GM21737 (cell line): Measurements from ENCODE around the gene DHTKD1.

Experiments used
- ATAC-seq: cut with Tn5 transposase; IDR thresholded peaks from one replicate; pipeline ENCODE4 v1.9.1; 2021; ENCODE audit warnings: mild to moderate bottlenecking, moderate library complexity; ENCODE audit not compliant: unreplicated experiment

The DHTKD1 gene, protein sequence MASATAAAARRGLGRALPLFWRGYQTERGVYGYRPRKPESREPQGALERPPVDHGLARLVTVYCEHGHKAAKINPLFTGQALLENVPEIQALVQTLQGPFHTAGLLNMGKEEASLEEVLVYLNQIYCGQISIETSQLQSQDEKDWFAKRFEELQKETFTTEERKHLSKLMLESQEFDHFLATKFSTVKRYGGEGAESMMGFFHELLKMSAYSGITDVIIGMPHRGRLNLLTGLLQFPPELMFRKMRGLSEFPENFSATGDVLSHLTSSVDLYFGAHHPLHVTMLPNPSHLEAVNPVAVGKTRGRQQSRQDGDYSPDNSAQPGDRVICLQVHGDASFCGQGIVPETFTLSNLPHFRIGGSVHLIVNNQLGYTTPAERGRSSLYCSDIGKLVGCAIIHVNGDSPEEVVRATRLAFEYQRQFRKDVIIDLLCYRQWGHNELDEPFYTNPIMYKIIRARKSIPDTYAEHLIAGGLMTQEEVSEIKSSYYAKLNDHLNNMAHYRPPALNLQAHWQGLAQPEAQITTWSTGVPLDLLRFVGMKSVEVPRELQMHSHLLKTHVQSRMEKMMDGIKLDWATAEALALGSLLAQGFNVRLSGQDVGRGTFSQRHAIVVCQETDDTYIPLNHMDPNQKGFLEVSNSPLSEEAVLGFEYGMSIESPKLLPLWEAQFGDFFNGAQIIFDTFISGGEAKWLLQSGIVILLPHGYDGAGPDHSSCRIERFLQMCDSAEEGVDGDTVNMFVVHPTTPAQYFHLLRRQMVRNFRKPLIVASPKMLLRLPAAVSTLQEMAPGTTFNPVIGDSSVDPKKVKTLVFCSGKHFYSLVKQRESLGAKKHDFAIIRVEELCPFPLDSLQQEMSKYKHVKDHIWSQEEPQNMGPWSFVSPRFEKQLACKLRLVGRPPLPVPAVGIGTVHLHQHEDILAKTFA

GRCh38 chr10:12068449-12069269 is at the start of gene DHTKD1:
Gene DHTKD1, plus strand, starts transcription at chr10:12068954. Its CDS starts 80 bp downstream, at chr10:12069034.
- ATAC-seq = peak; percentile 97

- no peak for ATAC-seq
Observed at GRCh38 chr10:12019283-12019971, 49.3 kb upstream of the DHTKD1 start.

DNA sequence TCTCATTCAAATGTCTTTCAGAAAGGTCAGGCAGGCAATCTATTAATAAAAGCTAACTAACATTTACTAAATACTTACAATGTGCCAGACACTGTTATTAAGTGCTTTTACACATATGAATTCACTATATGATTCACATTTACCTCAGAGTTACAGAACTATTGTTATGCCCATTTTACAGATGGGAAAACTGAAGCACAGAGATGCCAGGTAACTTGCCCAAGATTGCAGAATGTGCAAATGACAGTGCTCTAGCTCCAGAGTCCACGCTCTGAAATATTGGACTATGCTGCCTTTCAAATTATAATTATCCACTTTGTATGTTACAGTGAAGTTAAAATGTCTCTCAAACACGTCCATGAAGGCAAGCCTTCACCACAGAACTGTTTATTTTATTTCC is 48.2 kb upstream of the DHTKD1 start:
- no peak for ATAC-seq

- no peak for ATAC-seq
Observed at GRCh38 chr10:12022580-12023257, 46.0 kb upstream of the DHTKD1 start.

- ATAC-seq = no peak
Observed at GRCh38 chr10:12025591-12025990, 43.2 kb upstream of the DHTKD1 start.

GRCh38 chr10:12027539-12027938 is 41.2 kb upstream of the DHTKD1 start:
- peak; percentile 78 for ATAC-seq

GRCh38 chr10:12031404-12031803 is 37.4 kb upstream of the DHTKD1 start:
- no peak for ATAC-seq

DNA sequence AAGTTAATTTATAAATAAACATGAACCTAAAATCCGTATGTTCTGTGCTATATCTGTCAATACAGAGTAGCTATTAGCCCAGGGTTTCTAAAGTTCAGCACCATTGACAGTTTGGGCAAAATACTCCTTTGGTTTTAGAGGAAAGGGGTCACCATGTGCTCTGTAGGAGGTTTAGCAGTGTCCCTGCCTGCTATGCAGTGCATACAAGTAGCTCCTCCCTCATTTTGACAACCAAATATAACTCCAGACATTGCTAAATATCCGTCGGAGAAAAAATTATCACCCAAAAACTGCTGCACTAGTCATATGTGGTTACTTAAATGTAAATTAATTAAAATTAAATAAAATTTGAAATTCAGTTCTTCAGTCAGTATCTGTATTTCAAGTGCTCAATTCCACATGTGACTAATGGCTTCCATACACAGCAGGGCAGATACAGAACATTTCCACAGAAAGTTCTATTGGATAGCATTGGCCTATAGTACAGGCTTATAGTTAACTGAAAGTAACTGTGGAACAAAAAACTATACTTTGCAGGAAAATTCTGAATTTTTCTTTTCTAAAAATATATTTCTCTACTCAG is 32.6 kb upstream of the DHTKD1 start:
- ATAC-seq = no peak

- ATAC-seq = no peak
Observed at GRCh38 chr10:12041766-12042408, 26.9 kb upstream of the DHTKD1 start.

- peak; percentile 10 for ATAC-seq
Observed at GRCh38 chr10:12042409-12042796, 26.4 kb upstream of the DHTKD1 start.

DNA sequence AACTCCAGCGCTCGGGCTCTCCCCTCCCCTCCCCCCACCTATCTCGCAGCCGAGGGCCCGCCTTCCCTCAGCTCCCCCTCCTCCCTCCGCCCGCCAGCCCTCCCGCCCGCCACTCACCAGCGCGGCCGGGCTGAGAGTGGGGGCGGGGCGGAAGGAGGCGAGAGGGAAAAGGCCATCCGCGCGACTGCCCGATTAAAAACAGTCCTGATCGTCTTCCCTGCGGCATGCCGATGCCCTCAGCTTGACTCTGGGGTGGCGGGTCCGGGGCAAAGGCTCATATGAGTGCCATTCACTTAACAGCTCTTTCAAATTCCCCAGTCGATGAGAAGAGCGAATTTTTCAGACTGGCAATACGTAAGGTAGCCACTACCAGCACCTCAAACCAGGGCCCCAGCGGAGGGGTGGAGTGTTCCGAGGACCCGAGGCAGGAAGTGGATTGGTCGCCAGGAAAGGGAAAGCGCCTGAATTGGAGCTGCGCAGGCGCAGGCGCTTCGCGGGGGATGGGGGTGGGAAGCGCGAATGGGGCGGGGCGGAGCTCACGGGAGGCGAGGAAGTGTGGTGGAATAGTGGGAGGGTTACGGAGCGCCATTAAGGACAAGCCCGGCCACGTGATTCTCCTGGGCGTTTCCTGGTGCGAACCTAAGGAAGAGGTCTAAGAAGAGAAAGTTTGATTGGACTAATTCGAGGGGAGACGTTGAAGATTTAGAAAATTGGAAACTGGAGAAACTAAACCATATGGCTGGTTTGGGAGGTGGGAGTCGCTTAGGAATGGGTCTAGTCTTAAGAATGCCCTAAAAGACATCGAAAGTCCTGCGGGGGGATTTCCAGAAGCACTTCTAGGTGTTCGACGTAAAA is 25.7 kb upstream of the DHTKD1 start, which contains the start of gene UPF2:
Gene UPF2, minus strand, starts transcription at position 13 of the 855 bp plus-strand sequence. CDS start 7,386 bp downstream, outside the sequence.
- peak; percentile 51 for ATAC-seq

- no peak for ATAC-seq
Observed at GRCh38 chr10:12045596-12045995, 23.2 kb upstream of the DHTKD1 start.

DNA sequence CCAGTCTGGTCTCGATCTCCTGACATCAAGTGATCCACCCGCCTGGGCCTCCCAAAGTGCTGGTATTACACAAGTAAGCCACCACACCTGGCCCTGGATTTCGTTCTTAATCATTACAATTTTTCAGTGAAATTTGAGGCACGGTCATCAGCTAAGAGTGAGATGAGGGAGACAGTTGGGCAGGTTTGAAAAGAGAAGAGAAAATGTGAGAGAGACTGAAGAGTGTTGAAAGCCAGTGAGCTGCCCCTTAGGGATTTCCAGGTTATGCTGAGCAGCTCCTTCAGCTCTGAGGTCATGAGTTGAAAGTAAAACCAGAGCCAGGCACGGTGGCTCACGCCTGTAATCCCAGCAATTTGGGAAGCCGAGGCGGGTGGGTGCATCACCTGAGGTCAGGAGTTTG is 20.2 kb upstream of the DHTKD1 start:
- no peak for ATAC-seq

DNA sequence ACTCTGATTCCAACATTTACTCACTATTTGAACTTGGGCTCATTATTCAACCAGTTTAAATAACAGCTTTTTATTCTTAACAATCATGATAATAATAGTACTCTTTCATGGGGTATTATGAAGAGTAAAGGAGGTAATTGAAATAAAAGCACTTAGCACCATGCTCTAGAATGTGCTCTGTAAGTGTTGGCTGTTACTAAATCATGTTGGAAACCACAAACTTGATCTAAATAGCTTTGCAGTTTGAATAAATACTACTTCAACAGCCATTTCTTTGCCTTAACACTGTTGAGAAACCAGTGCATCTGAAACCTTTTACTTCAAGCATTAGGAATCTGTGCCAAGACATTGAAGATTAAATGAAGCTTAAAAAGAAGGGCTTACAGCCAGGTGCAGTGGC is 18.2 kb upstream of the DHTKD1 start:
- ATAC-seq = no peak

DNA sequence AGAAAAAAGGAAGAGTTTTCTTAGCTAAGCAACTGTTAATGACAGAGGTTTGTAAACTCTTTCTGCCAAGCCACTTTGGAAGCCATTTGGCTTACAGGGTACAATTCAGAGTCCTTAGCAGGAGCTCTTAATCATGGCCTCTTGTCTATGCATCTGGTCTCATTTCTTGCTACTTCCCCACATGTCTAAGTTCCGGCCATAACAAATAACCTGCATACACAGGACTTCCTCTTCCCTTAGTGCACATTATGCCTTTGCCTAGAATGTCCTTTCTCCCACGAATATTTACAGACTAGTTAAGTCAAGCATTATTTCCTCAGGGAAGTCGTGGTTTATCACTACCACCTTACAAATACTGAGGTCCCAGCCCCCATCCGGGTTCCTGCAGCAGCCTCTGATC is 17.5 kb upstream of the DHTKD1 start:
- no peak for ATAC-seq

- no peak for ATAC-seq
Observed at GRCh38 chr10:12055732-12056131, 13.0 kb upstream of the DHTKD1 start.

- no peak for ATAC-seq
Observed at GRCh38 chr10:12056748-12057147, 12.0 kb upstream of the DHTKD1 start.

DNA sequence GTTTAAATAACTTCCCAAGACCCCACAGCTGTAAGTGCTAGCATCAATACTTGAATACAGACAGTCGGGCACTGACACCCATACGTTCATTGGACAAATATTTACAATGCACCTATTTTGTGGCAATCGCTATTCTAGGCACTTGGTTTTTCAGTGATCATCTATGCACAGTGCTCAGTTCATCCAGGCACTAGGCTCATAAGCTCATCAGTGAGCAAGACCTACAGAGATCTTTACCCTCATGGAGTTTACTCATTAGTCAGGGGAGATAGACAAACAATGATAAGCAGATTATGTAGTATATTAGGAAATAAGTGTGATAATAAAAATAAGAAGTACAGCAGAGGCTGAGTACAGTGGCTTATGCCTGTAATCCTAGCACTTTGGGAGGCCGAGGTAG is 7.6 kb upstream of the DHTKD1 start:
- ATAC-seq = no peak
